Neutrophil (primary cell): ENCODE results near the gene CFAP77.

Experiments
- H3K27ac ChIP-seq: fragments of 200-600 bp; sonication (generic); 2 replicates; pipeline ENCODE4 v1.5.1; 2016; ENCODE audit warnings: mild to moderate bottlenecking, moderate library complexity
- H3K27me3 ChIP-seq: fragments of 200-600 bp; sonication (generic); 2 replicates; pipeline ENCODE4 v1.6.0; 2016; ENCODE audit warnings: mild to moderate bottlenecking
- H3K36me3 ChIP-seq: fragments of 200-600 bp; sonication (generic); 2 replicates; pipeline ENCODE4 v1.5.1; 2017
- H3K4me1 ChIP-seq, 2 experiments: fragments of 200-600 bp in 1 of 2; sonication (generic) in 1 of 2; 1 replicate in 1 of 2; 2 replicates in 1 of 2; pipeline versions ENCODE4 v1.5.1 to v1.6.1; 2013 to 2016; ENCODE audit warnings: low read depth in 1 of 2, low read length in 1 of 2, mild to moderate bottlenecking in 1 of 2, moderate library complexity in 1 of 2; ENCODE audit not compliant: control insufficient read depth in 1 of 2, insufficient read depth in 1 of 2
- H3K4me3 ChIP-seq, 2 experiments: fragments of 200-600 bp in 1 of 2; sonication (generic) in 1 of 2; 1 replicate in 1 of 2; 2 replicates in 1 of 2; pipeline ENCODE4 v1.5.1; 2013 to 2016; ENCODE audit warnings: low read depth in 1 of 2, low read length in 1 of 2, mild to moderate bottlenecking in 1 of 2, moderate library complexity in 1 of 2
- H3K9me3 ChIP-seq: fragments of 200-600 bp; sonication (generic); 2 replicates; pipeline ENCODE4 v1.5.1; 2016
- TF ChIP-seq, protein P1 (sequence below): fragments of 200-600 bp; sonication (generic); IDR thresholded peaks from 2 replicates; pipeline ENCODE4 v1.5.1; 2016; ENCODE audit warnings: antibody characterized with exemption

The CFAP77 gene

DNA sequence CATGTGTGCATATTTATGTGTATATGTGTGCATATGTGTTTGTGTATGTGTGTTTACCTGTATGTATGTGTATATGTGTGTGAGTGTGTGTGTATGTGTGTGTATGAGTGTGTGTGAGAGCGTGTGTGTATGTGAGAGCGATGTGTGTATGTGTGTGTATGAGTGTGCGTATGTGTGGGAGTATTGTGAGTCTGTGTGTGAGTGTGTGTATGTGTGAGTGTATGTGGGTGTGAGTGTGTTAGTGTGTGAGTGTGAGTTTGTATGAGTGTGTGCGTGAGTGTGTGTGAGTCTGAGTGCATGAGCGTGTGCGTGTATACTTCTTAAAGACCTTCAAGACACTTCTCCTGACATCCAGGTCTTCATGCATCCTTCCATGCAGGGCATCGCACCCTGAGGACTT, 49.6 kb downstream of the CFAP77 start:
- TF ChIP-seq, protein P1, sequence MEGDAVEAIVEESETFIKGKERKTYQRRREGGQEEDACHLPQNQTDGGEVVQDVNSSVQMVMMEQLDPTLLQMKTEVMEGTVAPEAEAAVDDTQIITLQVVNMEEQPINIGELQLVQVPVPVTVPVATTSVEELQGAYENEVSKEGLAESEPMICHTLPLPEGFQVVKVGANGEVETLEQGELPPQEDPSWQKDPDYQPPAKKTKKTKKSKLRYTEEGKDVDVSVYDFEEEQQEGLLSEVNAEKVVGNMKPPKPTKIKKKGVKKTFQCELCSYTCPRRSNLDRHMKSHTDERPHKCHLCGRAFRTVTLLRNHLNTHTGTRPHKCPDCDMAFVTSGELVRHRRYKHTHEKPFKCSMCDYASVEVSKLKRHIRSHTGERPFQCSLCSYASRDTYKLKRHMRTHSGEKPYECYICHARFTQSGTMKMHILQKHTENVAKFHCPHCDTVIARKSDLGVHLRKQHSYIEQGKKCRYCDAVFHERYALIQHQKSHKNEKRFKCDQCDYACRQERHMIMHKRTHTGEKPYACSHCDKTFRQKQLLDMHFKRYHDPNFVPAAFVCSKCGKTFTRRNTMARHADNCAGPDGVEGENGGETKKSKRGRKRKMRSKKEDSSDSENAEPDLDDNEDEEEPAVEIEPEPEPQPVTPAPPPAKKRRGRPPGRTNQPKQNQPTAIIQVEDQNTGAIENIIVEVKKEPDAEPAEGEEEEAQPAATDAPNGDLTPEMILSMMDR: no peak
- Histone ChIP-seq H3K4me1 (no peaks in the 10 kb centered on the region), H3K27me3 (peaks cover 14% of the 10 kb centered on the region), H3K9me3 (no peaks in the 10 kb centered on the region), H3K27ac (no peak overlapping the region), H3K36me3 (no peaks in the 10 kb centered on the region), H3K4me3 (no peak overlapping the region)

DNA sequence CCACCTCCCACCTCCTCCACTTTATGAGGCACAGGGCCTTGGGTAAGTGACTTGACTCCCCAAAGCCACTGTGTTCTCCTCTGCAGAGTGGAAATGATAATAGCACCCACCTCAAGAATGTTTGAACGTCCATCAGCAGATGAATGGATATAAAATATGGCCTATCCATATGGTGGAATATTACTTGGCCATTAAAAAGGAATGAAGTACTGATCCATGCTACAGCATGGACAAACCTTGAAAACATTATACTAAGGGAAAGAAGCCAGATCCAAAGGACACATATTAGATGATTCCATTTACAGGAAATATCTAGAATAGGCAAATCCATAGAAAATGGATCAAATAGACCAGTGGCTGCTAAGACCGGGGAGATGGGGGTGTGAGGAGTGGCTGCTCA, 50.2 kb downstream of the CFAP77 start:
- peaks cover 10% of the 10 kb centered on the region for H3K27me3 ChIP-seq
- H3K9me3 ChIP-seq: no peaks in the 10 kb centered on the region
- no peak overlapping the region for H3K27ac ChIP-seq
- H3K36me3 ChIP-seq: no peaks in the 10 kb centered on the region
- H3K4me3 ChIP-seq: no peak overlapping the region
- TF ChIP-seq, protein P1: no peak
- H3K4me1 ChIP-seq: no peaks in the 10 kb centered on the region

DNA sequence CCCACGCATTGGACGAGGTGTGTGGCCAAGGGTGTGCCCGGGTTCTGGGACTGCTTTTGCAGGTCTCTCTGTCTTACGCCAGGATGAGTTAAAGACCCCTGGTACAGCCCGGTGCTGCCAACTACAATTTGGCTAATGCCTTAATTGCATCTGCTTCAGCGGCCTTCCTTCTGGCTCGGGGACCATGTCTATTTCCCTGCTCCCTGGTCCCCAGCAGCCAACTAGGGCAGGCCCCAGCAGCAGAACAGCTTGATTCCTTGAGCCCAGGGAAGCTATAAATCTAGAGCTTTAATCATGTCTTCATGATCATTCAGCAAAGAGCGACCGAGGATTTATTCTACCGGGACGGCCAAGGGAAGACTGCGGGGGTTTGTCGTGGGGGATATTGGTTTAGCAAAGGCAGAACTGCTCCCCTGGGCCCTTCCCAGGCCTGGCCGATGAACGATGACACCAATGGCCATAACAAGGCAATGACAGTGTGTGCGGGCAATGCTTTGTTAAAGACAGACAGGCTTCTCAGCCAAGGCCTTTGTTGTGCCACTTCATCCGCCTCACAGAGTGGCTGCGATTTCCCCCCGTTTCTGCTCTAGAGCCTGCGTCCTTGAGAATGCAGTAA, 51.4 kb downstream of the CFAP77 start:
- Histone ChIP-seq H3K27me3 (peaks cover 18% of the 10 kb centered on the region), H3K9me3 (no peaks in the 10 kb centered on the region), H3K27ac (no peak overlapping the region), H3K4me3 (no peak overlapping the region), H3K36me3 (no peaks in the 10 kb centered on the region), H3K4me1 (no peaks in the 10 kb centered on the region)
- TF ChIP-seq, protein P1: no peak

DNA sequence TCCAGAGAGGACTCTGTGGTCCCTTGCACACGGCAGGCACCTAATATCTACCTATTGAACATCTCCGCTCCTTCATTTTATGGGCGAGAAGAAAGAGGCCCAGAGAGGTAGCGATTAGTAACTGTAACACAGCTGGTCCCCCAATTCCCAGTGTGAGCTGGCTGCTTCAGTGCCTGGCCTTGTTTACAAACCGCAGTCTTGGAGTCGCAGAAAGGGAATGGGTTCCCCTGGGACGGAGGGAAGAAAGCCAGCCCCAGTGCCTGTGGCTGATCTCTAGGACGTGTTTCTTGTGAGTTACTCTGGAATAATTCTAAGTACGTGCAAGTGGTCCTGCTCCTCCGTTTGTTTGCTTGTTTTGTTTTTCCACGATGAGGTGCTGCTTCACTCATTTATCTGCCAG, 52.0 kb downstream of the CFAP77 start:
- Histone ChIP-seq H3K27ac (no peak overlapping the region), H3K4me3 (no peak overlapping the region), H3K4me1 (no peaks in the 10 kb centered on the region), H3K27me3 (peaks cover 23% of the 10 kb centered on the region), H3K36me3 (no peaks in the 10 kb centered on the region), H3K9me3 (no peaks in the 10 kb centered on the region)
- TF ChIP-seq, protein P1: no peak

DNA sequence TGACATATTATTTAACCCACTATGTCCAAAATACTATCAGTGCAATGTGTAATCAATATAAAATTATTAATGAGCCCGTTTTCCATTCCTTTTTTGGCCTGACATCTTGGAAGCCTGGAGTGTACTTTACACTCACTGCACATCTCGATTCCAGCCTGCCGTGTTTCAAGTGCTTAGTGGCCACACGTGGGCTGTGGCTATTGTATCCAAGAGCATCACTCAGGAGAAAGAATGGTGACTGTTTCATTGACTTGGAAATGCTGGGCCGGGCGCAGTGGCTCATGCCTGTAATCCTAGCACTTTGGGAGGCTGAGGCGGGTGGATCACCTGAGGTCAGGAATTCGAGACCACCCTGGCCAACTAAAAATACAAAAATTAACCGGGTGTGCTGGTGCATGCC, 54.5 kb downstream of the CFAP77 start:
- TF ChIP-seq, protein P1: no peak
- no peaks in the 10 kb centered on the region for H3K9me3 ChIP-seq
- no peaks in the 10 kb centered on the region for H3K36me3 ChIP-seq
- no peaks in the 10 kb centered on the region for H3K4me1 ChIP-seq
- H3K27ac ChIP-seq: no peak overlapping the region
- H3K4me3 ChIP-seq: no peak overlapping the region
- H3K27me3 ChIP-seq: peaks cover 22% of the 10 kb centered on the region
